Neuron (in vitro differentiated cells): ENCODE measurements around the gene NRSN2.
"Not testable (repeated sequence)": the region's sequence is repeated elsewhere in the genome, so short reads cannot be mapped to it uniquely, and the experiment has no call there.

ENCODE experiments used
- H2AFZ ChIP-seq: one replicate; pipeline ENCODE4 v1.6.1; 2013; ENCODE audit warnings: low read depth, mild to moderate bottlenecking, inconsistent platforms, low read length, moderate library complexity
- H3K27me3 ChIP-seq: one replicate; pipeline ENCODE4 v1.6.1; 2013; ENCODE audit warnings: low read length; ENCODE audit not compliant: insufficient read depth
- H3K36me3 ChIP-seq: one replicate; pipeline ENCODE4 v1.6.1; 2013; ENCODE audit warnings: low read length; ENCODE audit not compliant: insufficient read depth
- H3K4me1 ChIP-seq: one replicate; pipeline ENCODE4 v1.6.1; 2013; ENCODE audit warnings: low read length; ENCODE audit not compliant: insufficient read depth
- H3K4me3 ChIP-seq: 2 replicates; pipeline ENCODE4 v1.5.1; 2013; ENCODE audit warnings: mild to moderate bottlenecking, low read length, moderate library complexity
- H3K9me3 ChIP-seq: one replicate; pipeline ENCODE4 v1.6.1; 2013; ENCODE audit warnings: low read length

Gene NRSN2

DNA sequence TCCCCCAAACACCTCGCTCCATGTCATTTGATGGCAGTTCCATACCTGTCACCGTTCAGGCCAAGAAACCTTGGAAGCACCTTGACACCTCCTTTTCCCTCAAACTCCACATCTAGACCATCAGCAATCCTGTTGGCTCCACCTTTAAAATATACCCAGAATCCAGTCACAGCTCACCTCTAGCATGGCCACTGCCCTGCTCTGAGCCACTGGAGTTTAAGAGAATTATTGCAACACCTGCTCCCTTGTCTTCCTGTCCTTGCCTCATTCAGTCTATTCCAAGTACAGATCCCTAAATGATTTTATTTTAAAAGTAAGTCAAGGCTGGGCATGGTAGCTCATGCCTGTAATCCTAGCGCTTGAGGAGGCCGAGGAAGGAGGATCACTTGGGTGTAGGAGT is 22.0 kb downstream of the NRSN2 start:
- Histone ChIP-seq H3K27me3 (peaks cover 2% of the 10 kb centered on the region), H2AFZ (no peak overlapping the region), H3K4me1 (no peaks in the 10 kb centered on the region), H3K36me3 (no peaks in the 10 kb centered on the region), H3K9me3 (no peaks in the 10 kb centered on the region), H3K4me3 (no peak overlapping the region)

DNA sequence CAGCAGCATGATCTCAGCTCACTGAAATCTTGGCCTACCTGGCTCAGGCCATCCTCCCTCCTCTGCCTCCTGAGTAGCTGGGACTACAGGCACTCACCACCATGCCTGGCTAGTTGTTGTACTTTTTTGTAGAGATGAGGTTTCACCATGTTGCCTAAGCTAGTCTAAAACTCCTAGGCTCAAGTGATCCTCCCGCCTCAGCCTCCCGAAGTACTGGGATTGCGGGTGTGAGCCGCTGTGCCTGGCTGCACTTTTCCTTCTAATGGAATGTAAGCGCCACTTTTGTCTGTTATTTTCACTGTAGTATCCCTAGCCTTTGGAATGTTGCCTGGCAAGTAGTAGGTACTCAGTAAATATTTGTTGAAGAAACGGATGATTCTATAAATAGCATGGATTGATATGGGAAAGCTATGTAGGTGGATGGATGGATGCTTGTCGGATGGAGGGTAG is 23.3 kb downstream of the NRSN2 start:
- Histone ChIP-seq H3K4me3 (no peak overlapping the region), H3K9me3 (no peaks in the 10 kb centered on the region)

DNA sequence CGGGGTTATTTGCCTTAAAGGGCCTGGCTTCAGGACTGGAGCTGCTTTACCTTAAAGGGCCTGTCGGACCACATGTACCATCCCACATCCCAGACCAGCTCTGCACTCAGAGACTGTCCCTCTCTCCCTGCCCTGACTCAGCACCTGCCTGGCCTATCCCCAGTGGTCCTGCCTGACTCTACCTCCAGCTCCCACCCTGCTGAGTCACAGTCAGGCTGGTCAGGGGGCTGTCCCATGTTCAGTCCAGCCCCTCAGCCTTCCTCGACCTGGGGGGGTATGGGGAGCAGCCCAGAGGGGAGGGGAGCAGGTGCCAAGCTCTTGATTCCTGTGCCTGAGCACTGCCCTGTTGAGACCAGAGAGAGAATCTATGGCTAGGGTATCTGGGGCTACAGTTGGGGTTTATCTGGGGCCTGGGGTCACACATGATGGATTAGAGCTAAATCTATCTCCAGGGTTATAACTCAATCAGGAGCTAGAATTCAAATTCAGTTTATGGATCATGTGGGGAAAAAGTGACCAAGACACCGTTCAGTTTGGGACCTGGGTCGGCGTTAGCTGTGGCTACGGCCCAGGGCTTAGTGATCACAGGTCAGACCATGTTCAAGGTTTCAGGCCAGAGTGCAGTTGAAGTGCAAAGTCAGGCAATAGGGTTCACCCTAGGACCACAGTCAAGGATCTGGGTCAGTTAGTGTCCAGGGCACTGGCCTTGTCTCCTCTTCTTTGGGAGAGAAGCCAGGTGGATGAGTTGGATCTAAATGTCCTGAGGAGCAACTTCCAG is 24.3 kb downstream of the NRSN2 start:
- no peak overlapping the region for H3K4me3 ChIP-seq
- H3K36me3 ChIP-seq: no peaks in the 10 kb centered on the region
- H3K9me3 ChIP-seq: no peaks in the 10 kb centered on the region
- H2AFZ ChIP-seq: no peak overlapping the region
- H3K27me3 ChIP-seq: peaks cover 2% of the 10 kb centered on the region
- no peaks in the 10 kb centered on the region for H3K4me1 ChIP-seq

More for the DNA sequence above, 23.3 kb downstream of the NRSN2 start:
- H3K4me1 ChIP-seq: no peaks in the 10 kb centered on the region
- H3K36me3 ChIP-seq: no peaks in the 10 kb centered on the region
- H2AFZ ChIP-seq: no peak overlapping the region
- H3K27me3 ChIP-seq: peaks cover 2% of the 10 kb centered on the region

DNA sequence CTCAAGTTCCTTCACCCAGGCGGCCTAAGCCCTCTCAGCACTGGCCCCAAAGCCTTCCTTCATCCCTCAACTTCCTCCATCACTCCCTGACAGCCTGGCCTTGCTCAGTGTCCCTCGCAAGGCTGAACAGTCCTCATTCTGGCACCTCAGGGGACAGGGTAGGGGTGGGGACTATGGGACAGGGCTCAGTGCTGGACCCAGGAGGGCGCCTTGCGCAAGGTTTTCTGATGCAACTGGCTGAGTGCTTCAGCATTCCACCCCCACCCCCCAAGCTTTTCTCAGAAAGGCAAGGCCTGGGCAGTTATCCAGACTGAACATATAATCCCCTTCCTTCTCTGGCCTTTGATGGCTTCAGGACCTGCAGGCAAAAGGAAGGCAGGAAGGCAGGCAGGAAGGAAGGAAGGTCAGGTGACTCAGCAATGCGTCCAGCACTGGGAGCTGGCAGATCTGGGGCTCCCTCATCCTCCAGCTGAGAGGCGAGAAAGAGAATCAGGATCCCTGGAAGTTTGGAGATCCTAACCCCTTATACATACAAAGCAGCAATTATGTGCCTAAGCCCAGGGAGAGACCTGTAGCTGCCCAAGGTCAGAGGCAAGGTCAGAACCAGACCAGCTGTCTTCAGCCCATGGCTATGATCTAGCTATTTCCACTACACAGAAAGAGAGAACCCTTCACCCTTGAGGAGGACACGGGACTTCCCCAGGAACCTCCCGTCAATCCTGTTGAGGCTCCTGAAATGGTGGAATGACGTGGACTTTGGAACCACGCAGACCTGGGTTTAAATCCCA is 25.0 kb downstream of the NRSN2 start:
- Histone ChIP-seq H3K27me3 (peaks cover 2% of the 10 kb centered on the region), H2AFZ (no peak overlapping the region), H3K36me3 (no peaks in the 10 kb centered on the region), H3K4me3 (no peak overlapping the region), H3K4me1 (no peaks in the 10 kb centered on the region), H3K9me3 (no peaks in the 10 kb centered on the region)

DNA sequence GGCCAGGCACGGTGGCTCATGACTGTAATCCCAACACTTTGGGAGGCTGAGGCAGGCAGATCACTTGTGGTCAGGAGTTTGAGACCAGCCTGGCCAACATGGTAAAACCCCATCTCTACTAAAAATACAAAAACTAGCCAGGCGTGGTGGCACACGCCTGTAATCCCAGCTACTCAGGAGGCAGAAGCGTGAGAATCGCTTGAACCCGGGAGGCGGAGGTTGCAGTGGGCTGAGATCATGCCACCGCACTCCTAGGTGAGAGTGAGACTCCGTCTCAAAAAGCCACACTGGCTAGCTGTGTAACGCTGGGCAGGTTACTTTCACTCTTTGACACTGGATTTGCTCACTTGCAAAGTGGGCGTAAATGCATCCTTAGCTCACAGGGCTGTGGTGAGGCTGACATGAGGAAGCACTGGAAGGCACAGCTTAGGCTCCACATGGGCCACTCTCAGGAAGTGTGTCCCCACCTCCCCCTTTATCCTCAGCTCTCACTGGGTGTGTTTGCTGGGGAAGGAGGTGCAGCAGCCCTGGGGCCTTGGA is 25.7 kb downstream of the NRSN2 start:
- not testable (repeated sequence) for H3K27me3 ChIP-seq, H3K4me1 ChIP-seq, H3K9me3 ChIP-seq, H2AFZ ChIP-seq, H3K4me3 ChIP-seq, H3K36me3 ChIP-seq

DNA sequence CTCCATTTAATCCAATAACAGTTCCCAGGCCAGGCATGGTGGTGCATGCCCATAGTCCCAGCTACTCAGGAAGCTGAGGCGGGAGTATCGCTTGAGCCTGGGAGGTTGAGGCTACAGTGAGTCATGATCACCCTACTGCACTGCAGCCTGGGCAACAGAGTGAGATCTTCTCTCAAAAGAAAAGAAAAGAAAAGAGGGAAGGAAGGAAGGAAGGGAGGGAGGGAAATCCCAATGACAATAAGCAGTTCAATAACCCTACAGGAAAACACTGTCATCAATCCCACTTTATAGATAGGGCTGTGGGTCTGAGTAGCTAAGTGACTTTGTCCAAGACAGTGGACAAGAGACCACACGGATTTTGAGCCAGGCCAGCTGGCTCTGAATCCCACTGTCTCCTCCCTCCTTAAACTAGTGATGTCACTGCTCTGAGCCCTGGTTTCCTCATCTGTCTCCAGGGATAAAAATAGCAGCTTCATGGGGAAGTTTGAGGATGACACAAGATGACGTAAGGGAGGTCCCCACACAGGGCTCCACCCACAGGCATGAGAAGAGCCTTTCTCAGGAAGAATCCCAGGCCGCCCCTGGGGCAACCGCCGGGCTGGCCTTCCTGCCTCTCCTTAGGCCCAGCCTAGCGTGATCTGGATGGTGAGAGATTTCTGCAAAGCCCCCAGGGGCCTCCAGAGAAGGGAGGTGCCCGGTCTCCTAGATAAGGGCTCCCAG is 26.4 kb downstream of the NRSN2 start:
- no peak overlapping the region for H3K4me3 ChIP-seq
- H3K36me3 ChIP-seq: no peaks in the 10 kb centered on the region
- no peaks in the 10 kb centered on the region for H3K9me3 ChIP-seq
- no peaks in the 10 kb centered on the region for H3K4me1 ChIP-seq
- peaks cover 2% of the 10 kb centered on the region for H3K27me3 ChIP-seq
- H2AFZ ChIP-seq: no peak overlapping the region

DNA sequence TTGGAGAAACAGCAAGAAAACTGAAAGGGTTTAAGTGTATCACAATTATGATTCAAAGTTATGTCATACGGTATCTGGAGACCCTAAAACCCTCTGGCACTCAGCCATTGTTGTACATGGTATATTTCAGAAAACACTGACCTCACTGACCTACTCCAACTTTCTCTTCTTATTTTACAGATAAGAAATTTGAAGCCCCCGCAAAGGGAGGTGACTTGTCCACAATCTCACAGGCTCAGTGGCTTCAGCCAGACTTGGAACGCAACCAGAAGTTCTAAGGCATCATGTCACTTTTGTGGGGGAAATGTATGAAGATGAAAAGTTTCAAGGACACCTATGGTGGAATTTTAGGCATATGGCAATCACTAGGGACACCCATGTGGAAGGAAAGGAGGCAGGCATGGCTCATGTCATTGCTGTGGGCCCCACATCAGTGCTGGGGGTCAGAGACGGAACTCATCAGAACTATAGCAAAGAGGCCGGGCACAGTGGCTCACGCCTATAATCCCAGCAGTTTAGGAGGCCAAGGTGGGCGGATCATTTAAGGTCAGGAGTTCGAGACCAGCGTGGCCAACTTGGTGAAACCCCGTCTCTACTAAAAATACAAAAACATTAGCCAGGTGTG is 28.5 kb downstream of the NRSN2 start:
- Histone ChIP-seq H2AFZ (no peak overlapping the region), H3K4me1 (no peaks in the 10 kb centered on the region), H3K27me3 (peaks cover 3% of the 10 kb centered on the region), H3K9me3 (no peaks in the 10 kb centered on the region), H3K36me3 (no peaks in the 10 kb centered on the region), H3K4me3 (no peak overlapping the region)

DNA sequence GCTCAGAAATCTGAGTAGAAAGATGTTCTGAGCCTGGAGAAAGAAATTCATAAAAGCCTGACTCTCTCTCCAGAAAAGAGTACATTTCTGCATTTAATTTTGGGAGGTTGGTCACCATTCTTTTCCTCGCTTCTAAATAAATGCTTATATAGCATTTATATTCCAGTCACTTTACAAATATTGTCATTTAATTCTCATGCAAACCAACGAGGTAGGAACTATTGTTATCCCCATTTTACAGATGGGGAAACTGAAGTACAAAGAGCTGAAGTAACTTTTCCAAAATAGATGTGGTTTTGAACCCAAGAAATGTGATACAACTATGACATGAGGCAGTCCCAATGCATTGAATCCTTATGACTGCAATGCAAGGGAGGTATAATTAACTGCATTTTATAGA is 29.2 kb downstream of the NRSN2 start:
- H3K27me3 ChIP-seq: peaks cover 3% of the 10 kb centered on the region
- H2AFZ ChIP-seq: no peak overlapping the region
- H3K4me1 ChIP-seq: no peaks in the 10 kb centered on the region
- H3K36me3 ChIP-seq: no peaks in the 10 kb centered on the region
- no peaks in the 10 kb centered on the region for H3K9me3 ChIP-seq
- H3K4me3 ChIP-seq: no peak overlapping the region

DNA sequence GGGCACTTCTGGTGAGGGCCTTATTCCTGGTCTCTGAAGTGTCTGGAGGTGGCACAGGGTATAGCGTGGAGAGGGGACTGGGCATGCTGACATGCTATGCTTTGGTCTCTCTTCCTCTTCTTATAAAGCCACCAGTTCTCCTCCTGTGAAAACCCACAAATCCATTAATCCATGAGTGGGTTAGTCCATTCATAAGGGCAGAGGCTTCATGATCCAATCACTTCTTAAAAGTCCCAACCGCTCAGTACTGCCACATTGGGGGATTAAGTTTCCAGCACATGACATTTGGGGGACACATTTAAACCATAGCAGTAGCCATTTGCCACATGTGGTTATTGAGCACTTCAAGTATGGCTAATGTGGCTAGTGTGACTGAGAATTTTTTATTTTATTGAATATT is 29.8 kb downstream of the NRSN2 start:
- H3K9me3 ChIP-seq: no peaks in the 10 kb centered on the region
- no peak overlapping the region for H3K4me3 ChIP-seq
- H3K4me1 ChIP-seq: peaks cover 4% of the 10 kb centered on the region
- H2AFZ ChIP-seq: no peak overlapping the region
- H3K36me3 ChIP-seq: no peaks in the 10 kb centered on the region
- H3K27me3 ChIP-seq: peaks cover 3% of the 10 kb centered on the region

DNA sequence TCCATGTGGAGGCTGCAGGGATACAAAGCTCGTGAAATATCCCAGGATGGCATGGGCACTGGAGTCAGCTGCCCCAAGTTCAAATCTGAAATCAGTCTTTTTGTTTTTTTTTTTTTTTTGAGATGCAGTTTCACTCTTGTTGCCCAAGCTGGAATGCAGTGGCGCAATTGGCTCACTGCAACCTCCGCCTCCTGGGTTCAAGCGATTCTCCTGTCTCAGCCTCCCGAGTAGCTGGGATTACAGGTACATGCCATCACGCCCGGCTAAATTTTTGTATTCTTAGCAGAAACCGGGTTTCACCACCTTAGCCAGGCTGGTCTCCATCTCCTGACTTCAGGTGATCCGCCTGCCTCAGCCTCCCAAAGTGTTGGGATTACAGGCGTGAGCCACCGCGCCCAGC is 30.7 kb downstream of the NRSN2 start:
- H3K36me3 ChIP-seq, H3K4me3 ChIP-seq, H3K4me1 ChIP-seq, H3K27me3 ChIP-seq, H2AFZ ChIP-seq, H3K9me3 ChIP-seq: not testable (repeated sequence)

DNA sequence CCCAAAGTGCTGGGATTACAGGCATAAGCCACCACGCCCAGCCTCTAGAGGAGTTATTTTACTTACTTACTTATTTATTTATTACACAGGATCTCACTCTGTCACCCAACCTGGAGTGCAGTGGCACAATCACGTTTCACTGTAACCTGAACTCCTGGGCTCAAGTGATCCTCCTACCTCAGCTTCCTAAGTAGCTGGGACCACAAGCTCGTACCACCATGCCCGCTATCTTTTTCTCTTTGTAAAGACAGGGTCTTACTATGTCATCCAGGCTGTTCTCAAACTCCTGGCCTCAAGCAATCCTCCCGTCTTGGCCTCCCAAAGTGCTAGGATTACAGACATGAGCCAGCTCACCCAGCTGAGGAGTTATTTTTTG is 32.0 kb downstream of the NRSN2 start:
- peaks cover 3% of the 10 kb centered on the region for H3K27me3 ChIP-seq
- no peaks in the 10 kb centered on the region for H3K36me3 ChIP-seq
- H3K4me3 ChIP-seq: no peak overlapping the region

DNA sequence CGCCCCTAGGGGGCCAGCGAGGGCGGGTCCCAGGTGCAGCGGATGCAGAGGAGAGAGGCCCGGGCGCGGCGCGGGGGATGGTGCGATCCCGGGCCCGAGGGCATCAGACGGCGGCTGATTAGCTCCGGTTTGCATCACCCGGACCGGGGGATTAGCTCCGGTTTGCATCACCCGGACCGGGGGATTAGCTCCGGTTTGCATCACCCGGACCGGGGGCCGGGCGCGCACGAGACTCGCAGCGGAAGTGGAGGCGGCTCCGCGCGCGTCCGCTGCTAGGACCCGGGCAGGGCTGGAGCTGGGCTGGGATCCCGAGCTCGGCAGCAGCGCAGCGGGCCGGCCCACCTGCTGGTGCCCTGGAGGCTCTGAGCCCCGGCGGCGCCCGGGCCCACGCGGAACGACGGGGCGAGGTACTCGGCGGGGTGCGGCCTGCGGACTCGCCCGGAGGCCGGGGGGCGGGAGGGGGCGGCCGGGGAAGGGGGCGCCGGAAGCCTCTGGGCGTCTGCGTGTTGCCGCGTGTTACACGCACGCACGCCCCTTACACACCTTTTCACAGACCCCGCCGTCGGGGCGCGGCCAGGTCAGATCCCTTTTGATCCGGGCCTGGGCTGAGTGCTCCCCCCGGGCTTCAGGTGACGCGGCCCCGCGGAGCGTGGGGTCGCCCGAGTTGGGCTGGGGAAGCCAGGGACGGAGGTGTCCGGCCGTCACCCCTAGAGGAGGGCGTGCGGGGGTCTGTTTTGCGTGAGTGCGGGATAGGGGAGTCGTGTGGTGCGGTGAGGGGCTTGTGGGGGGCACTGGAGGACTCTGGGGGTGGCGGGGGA is 34.1 kb downstream of the NRSN2 start:
- Histone ChIP-seq H3K4me3 (peak overlapping the region; percentile 58), H3K27me3 (peaks cover 3% of the 10 kb centered on the region), H3K4me1 (peaks cover 7% of the 10 kb centered on the region), H3K36me3 (no peaks in the 10 kb centered on the region), H3K9me3 (no peaks in the 10 kb centered on the region), H2AFZ (peak overlapping the region; percentile 91)

More for the DNA sequence above, 32.0 kb downstream of the NRSN2 start:
- Histone ChIP-seq H2AFZ (no peak overlapping the region), H3K4me1 (peaks cover 7% of the 10 kb centered on the region), H3K9me3 (no peaks in the 10 kb centered on the region)
